ENCODE measurements around the gene VPS8. TPM values are rescaled to one million over a fixed set of nuclear protein-coding genes. Genes with fewer than 3 reads are reported as not detected.

The VPS8 gene
- total and polyA plus RNA-seq, 2 of the 13 experiments (the other 11 are each of a cell fraction or from before 2014, with no cell fraction given), result 14.2 to 35.1 TPM

DNA sequence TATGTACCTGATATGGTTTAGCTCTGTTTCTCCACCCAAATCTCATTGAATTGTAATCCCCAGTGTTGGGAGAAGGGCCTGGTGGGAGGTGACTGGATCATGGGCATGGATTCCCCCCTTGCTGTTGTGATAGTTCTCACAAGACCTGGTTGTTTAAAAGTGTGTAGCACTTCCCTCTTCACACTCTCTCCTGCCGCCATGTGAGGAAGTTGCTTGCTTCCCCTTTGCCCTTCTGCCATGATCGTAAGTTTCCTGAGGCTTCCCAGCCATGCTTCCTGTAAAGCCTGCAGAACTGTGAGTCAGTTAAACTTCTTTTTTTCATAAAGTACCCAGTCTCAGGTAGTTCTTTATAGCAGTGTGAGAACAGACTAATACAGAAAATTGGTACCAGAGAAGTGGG lies 247.8 kb downstream of the VPS8 start:
- in situ Hi-C loops (cut with HindIII; ENCODE audit: extremely low pct_ligation_motif_present, low pct_unique_long_range_greater_than_20kb), result no loop called here
- Histone ChIP-seq H3K27me3 (ENCODE audit: control insufficient read depth in 1 of 2, insufficient read depth in 2 of 2, low read length in 2 of 2) (no peaks in the 10 kb centered on the region), H3K4me3 (replicated peaks in 1 of 3; ENCODE audit: insufficient read depth in 1 of 3, low read depth in 2 of 3, low read length in 3 of 3) (no peak overlapping the region), H4K20me1 (ENCODE audit: insufficient read depth, low read length) (no peaks in the 10 kb centered on the region), H3K79me2 (ENCODE audit: insufficient read depth, low read length) (no peaks in the 10 kb centered on the region), H3K9ac (ENCODE audit: insufficient read depth, low read depth, low read length) (no peak overlapping the region), H3K9me3 (ENCODE audit: low read length) (peaks cover 16% of the 10 kb centered on the region), H2AFZ (ENCODE audit: low read length) (no peak overlapping the region), H3K4me2 (ENCODE audit: low read depth, low read length) (no peak overlapping the region), H3K36me3 (replicated peaks in 1 of 2; ENCODE audit: control insufficient read depth in 1 of 2, insufficient read depth in 2 of 2, low read length in 2 of 2) (no peaks in the 10 kb centered on the region), H3K27ac (ENCODE audit: extremely low read length, insufficient read depth, low read length) (no peak overlapping the region), H3K4me1 (ENCODE audit: insufficient read depth, low read length) (no peaks in the 10 kb centered on the region)
- intact Hi-C loops (cut with micrococcal nuclease; ENCODE audit: unreplicated experiment), result no loop called here
- POLR2A ChIA-PET, result no interaction called here
- 57% methylated on average over 2 of the region's 2 CpGs for WGBS (ENCODE audit: low lambda C conversion rate)
- CTCF ChIA-PET (ENCODE audit: low intra/inter-chr PET ratio, low total read pairs), result no interaction called here
- no peak for DNase-seq (ENCODE audit: low spot score)
- no peak for TF ChIP-seq GTF3A (CRISPR knock-in tag; conservative IDR thresholded peaks at IDR 0.05)
- FAIRE-seq, result no peak
- ATAC-seq, result no peak
- BruUV-seq (replicated peaks), result no TSS peak

DNA sequence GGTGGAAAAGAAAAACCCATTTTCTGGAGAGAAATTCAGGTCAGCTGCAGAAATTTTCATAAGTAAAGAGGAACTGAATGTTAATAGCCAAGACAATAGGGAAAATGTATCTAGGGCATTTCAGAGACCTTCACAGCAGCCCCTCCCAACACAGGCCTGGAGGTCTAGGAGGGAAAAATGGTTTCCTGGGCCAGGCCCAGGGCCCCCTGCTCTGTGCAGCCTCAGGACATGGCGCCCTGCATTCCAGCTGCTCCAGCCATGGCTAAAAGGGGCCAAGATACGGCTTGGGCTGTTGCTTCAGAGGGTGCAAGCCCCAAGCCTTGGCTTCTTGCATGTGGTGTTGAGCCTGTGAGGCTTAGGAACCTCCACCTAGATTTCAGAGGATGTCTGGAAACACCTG lies 248.7 kb downstream of the VPS8 start:
- intact Hi-C loops (cut with micrococcal nuclease; ENCODE audit: unreplicated experiment) (no loop called here), in situ Hi-C loops (cut with HindIII; ENCODE audit: extremely low pct_ligation_motif_present, low pct_unique_long_range_greater_than_20kb) (no loop called here)
- DNase-seq (ENCODE audit: low spot score), result no peak
- Histone ChIP-seq H2AFZ (ENCODE audit: low read length) (no peak overlapping the region), H3K4me1 (ENCODE audit: insufficient read depth, low read length) (no peaks in the 10 kb centered on the region), H3K27me3 (ENCODE audit: control insufficient read depth in 1 of 2, insufficient read depth in 2 of 2, low read length in 2 of 2) (no peaks in the 10 kb centered on the region), H4K20me1 (ENCODE audit: insufficient read depth, low read length) (no peaks in the 10 kb centered on the region), H3K79me2 (ENCODE audit: insufficient read depth, low read length) (no peaks in the 10 kb centered on the region), H3K4me3 (replicated peaks in 1 of 3; ENCODE audit: insufficient read depth in 1 of 3, low read depth in 2 of 3, low read length in 3 of 3) (no peak overlapping the region), H3K27ac (ENCODE audit: extremely low read length, insufficient read depth, low read length) (no peak overlapping the region), H3K4me2 (ENCODE audit: low read depth, low read length) (no peak overlapping the region), H3K9me3 (ENCODE audit: low read length) (peaks cover 16% of the 10 kb centered on the region), H3K36me3 (replicated peaks in 1 of 2; ENCODE audit: control insufficient read depth in 1 of 2, insufficient read depth in 2 of 2, low read length in 2 of 2) (no peaks in the 10 kb centered on the region), H3K9ac (ENCODE audit: insufficient read depth, low read depth, low read length) (no peak overlapping the region)
- CTCF ChIA-PET (ENCODE audit: low intra/inter-chr PET ratio, low total read pairs), result no interaction called here
- BruUV-seq (replicated peaks), result no TSS peak
- POLR2A ChIA-PET, result no interaction called here
- no peak for FAIRE-seq
- no peak for ATAC-seq
- WGBS (ENCODE audit: low lambda C conversion rate), result no CpG with 5 or more reads among the region's 2 CpGs
- no peak for TF ChIP-seq SRY (CRISPR knock-in tag; IDR thresholded peaks at IDR 0.05)
- no peak for TF ChIP-seq ZNF788 (CRISPR knock-in tag; IDR thresholded peaks at IDR 0.05; ENCODE audit: borderline replicate concordance)
- TF ChIP-seq HNF1A (IDR thresholded peaks at IDR 0.05; ENCODE audit: low read depth), result no peak
- no peak for TF ChIP-seq HNF1A (CRISPR knock-in tag; IDR thresholded peaks at IDR 0.05; ENCODE audit: borderline replicate concordance)
- TF ChIP-seq, protein P1, sequence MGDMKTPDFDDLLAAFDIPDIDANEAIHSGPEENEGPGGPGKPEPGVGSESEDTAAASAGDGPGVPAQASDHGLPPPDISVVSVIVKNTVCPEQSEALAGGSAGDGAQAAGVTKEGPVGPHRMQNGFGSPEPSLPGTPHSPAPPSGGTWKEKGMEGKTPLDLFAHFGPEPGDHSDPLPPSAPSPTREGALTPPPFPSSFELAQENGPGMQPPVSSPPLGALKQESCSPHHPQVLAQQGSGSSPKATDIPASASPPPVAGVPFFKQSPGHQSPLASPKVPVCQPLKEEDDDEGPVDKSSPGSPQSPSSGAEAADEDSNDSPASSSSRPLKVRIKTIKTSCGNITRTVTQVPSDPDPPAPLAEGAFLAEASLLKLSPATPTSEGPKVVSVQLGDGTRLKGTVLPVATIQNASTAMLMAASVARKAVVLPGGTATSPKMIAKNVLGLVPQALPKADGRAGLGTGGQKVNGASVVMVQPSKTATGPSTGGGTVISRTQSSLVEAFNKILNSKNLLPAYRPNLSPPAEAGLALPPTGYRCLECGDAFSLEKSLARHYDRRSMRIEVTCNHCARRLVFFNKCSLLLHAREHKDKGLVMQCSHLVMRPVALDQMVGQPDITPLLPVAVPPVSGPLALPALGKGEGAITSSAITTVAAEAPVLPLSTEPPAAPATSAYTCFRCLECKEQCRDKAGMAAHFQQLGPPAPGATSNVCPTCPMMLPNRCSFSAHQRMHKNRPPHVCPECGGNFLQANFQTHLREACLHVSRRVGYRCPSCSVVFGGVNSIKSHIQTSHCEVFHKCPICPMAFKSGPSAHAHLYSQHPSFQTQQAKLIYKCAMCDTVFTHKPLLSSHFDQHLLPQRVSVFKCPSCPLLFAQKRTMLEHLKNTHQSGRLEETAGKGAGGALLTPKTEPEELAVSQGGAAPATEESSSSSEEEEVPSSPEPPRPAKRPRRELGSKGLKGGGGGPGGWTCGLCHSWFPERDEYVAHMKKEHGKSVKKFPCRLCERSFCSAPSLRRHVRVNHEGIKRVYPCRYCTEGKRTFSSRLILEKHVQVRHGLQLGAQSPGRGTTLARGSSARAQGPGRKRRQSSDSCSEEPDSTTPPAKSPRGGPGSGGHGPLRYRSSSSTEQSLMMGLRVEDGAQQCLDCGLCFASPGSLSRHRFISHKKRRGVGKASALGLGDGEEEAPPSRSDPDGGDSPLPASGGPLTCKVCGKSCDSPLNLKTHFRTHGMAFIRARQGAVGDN (CRISPR knock-in tag; IDR thresholded peaks at IDR 0.05), result no peak
- no peak for TF ChIP-seq ZNF564 (CRISPR knock-in tag; IDR thresholded peaks at IDR 0.05)
- no peak for TF ChIP-seq CENPT (CRISPR knock-in tag; IDR thresholded peaks at IDR 0.05; ENCODE audit: low read depth)
- no peak for TF ChIP-seq CEBPG (CRISPR knock-in tag; IDR thresholded peaks at IDR 0.05)
- TF ChIP-seq HHEX (CRISPR knock-in tag; IDR thresholded peaks at IDR 0.05), result no peak
- no peak for TF ChIP-seq FIP1L1 (IDR thresholded peaks at IDR 0.05; ENCODE audit: borderline replicate concordance, insufficient read depth, low read depth, low read length)
- TF ChIP-seq SRSF4 (IDR thresholded peaks at IDR 0.05; ENCODE audit: low read depth, low read length, poor library complexity, severe bottlenecking), result no peak

All from HepG2 (cell line).